HEK293 (cell line): ENCODE measurements around the gene C10orf67.

Experiments
- CTCF ChIA-PET: fragments of 350-600 bp; formaldehyde crosslinking; extraction: SDS; loops from one replicate; lab custom pipeline; 2021; ENCODE audit warnings: antibody characterized with exemption; lab: Yijun Ruan, JAX
- POLR2A ChIA-PET: fragments of 300-600 bp; formaldehyde crosslinking; extraction: SDS; loops from one replicate; lab custom pipeline; 2020; ENCODE audit warnings: antibody characterized with exemption, inconsistent platforms; lab: Yijun Ruan, JAX
- H3K27ac ChIP-seq: fragments of 200-500 bp; sonication (Bioruptor generic); 2 replicates; pipeline ENCODE4 v1.5.1; 2014; ENCODE audit warnings: low read depth, low read length, control low read depth, inconsistent platforms; ENCODE audit errors: extremely low read depth
- H3K36me3 ChIP-seq, 2 experiments: fragments of 200-500 bp in 1 of 2; sonication (Bioruptor generic) in 1 of 2; 1 replicate in 1 of 2; 2 replicates in 1 of 2; pipeline ENCODE4 v1.5.1; 2014 to 2017; ENCODE audit warnings: inconsistent platforms in 2 of 2, low read length in 2 of 2; ENCODE audit not compliant: control insufficient read depth in 2 of 2, insufficient read depth in 1 of 2
- H3K4me1 ChIP-seq: fragments of 200-500 bp; sonication (Bioruptor generic); 2 replicates; pipeline ENCODE4 v1.5.1; 2014; ENCODE audit warnings: mild to moderate bottlenecking, low read length, inconsistent platforms; ENCODE audit not compliant: control insufficient read depth, insufficient read depth
- H3K4me3 ChIP-seq: 2 replicates; pipeline ENCODE4 v1.5.1; 2011; ENCODE audit warnings: low read depth, mild to moderate bottlenecking, control low read depth, low read length, moderate library complexity
- H3K9me3 ChIP-seq: fragments of 200-500 bp; sonication (Bioruptor generic); 2 replicates; pipeline ENCODE4 v1.5.1; 2014; ENCODE audit warnings: low read depth, low read length, inconsistent platforms; ENCODE audit not compliant: control insufficient read depth, insufficient read depth
- ELK4 ChIP-seq: IDR thresholded peaks from 2 replicates; pipeline ENCODE4 v1.6.1; 2011; ENCODE audit warnings: mild to moderate bottlenecking, low read depth, low read length, borderline replicate concordance
- GLI2 ChIP-seq: fragments of 450-650 bp; formaldehyde crosslinking; IDR thresholded peaks from 2 replicates; pipeline ENCODE4; 2017; ENCODE audit warnings: missing biosample characterization, missing genetic modification characterization, low read depth, borderline replicate concordance
- GLI4 ChIP-seq: fragments of 450-650 bp; formaldehyde crosslinking; IDR thresholded peaks from 2 replicates; pipeline ENCODE4 v1.5.1; 2016; ENCODE audit warnings: missing biosample characterization, missing genetic modification characterization
- GLIS1 ChIP-seq: fragments of 450-650 bp; formaldehyde crosslinking; IDR thresholded peaks from 2 replicates; pipeline ENCODE4 v1.5.1; 2016; ENCODE audit warnings: missing biosample characterization, missing genetic modification characterization
- IKZF3 ChIP-seq: fragments of 450-650 bp; IDR thresholded peaks from 2 replicates; pipeline ENCODE4 v1.5.0; 2018; ENCODE audit warnings: missing biosample characterization, mild to moderate bottlenecking, missing genetic modification characterization, moderate library complexity
- PBX3 ChIP-seq: sonication (generic); formaldehyde crosslinking; IDR thresholded peaks from 2 replicates; pipeline ENCODE4 v1.8.1; 2022; ENCODE audit warnings: mild to moderate bottlenecking, moderate library complexity, missing genetic modification reagents
- REST ChIP-seq: fragments of 450-650 bp; formaldehyde crosslinking; IDR thresholded peaks from 2 replicates; pipeline ENCODE4 v1.5.1; 2016; ENCODE audit warnings: missing biosample characterization, missing genetic modification characterization
- TSHZ1 ChIP-seq: fragments of 450-650 bp; formaldehyde crosslinking; IDR thresholded peaks from 2 replicates; pipeline ENCODE4 v1.5.1; 2016; ENCODE audit warnings: missing biosample characterization, missing genetic modification characterization, borderline replicate concordance
- ZBTB11 ChIP-seq: fragments of 450-650 bp; formaldehyde crosslinking; conservative IDR thresholded peaks from 2 replicates; pipeline ENCODE4 v1.5.1; 2016; ENCODE audit warnings: low read depth, missing biosample characterization, missing genetic modification characterization
- ZBTB48 ChIP-seq: fragments of 450-650 bp; formaldehyde crosslinking; IDR thresholded peaks from 2 replicates; pipeline ENCODE4 v1.5.1; 2016; ENCODE audit warnings: missing biosample characterization, missing genetic modification characterization
- ZNF16 ChIP-seq: fragments of 450-650 bp; formaldehyde crosslinking; IDR thresholded peaks from 2 replicates; pipeline ENCODE4 v1.5.1; 2016; ENCODE audit warnings: low read depth, missing biosample characterization, missing genetic modification characterization
- ZNF239 ChIP-seq: fragments of 450-650 bp; formaldehyde crosslinking; IDR thresholded peaks from 2 replicates; pipeline ENCODE4 v1.5.1; 2016; ENCODE audit warnings: missing biosample characterization, missing genetic modification characterization
- ZNF350 ChIP-seq: fragments of 450-650 bp; formaldehyde crosslinking; IDR thresholded peaks from 2 replicates; pipeline ENCODE4 v1.5.0; 2017; ENCODE audit warnings: missing biosample characterization, mild to moderate bottlenecking, missing genetic modification characterization
- ZNF433 ChIP-seq: fragments of 450-650 bp; formaldehyde crosslinking; IDR thresholded peaks from 2 replicates; pipeline ENCODE4 v1.5.1; 2016; ENCODE audit warnings: missing biosample characterization, missing genetic modification characterization, low read depth
- ZNF555 ChIP-seq: fragments of 450-650 bp; formaldehyde crosslinking; conservative IDR thresholded peaks from 2 replicates; pipeline ENCODE4 v1.5.1; 2017; ENCODE audit warnings: missing biosample characterization, mild to moderate bottlenecking, missing genetic modification characterization, inconsistent platforms
- ZNF629 ChIP-seq: fragments of 450-650 bp; formaldehyde crosslinking; IDR thresholded peaks from 2 replicates; pipeline ENCODE4 v1.5.1; 2017; ENCODE audit warnings: missing biosample characterization, missing genetic modification characterization
- ZNF658 ChIP-seq: fragments of 450-650 bp; formaldehyde crosslinking; IDR thresholded peaks from 2 replicates; pipeline ENCODE4; 2016; ENCODE audit warnings: missing biosample characterization, missing genetic modification characterization

C10orf67 gene

GRCh38 chr10:23238015-23238414 is 106.6 kb downstream of the C10orf67 start:
- Histone ChIP-seq H3K4me3 (no peak overlapping the region), H3K4me1 (no peaks in the 10 kb centered on the region), H3K36me3 (no peaks in the 10 kb centered on the region), H3K9me3 (no peaks in the 10 kb centered on the region), H3K27ac (no peak overlapping the region)
- TF ChIP-seq IKZF3 (tag by site-specific recombination) (no peak), ZBTB48 (tag by site-specific recombination) (no peak), ZNF239 (tag by site-specific recombination) (no peak)
- CTCF ChIA-PET: no interaction called here
- POLR2A ChIA-PET: no interaction called here

GRCh38 chr10:23230582-23230981 is 114.0 kb downstream of the C10orf67 start:
- no peaks in the 10 kb centered on the region for H3K9me3 ChIP-seq
- no peaks in the 10 kb centered on the region for H3K36me3 ChIP-seq
- TF ChIP-seq ELK4 (no peak), ZNF16 (tag by site-specific recombination) (no peak), ZNF433 (tag by site-specific recombination) (no peak), REST (no peak), ZNF555 (tag by site-specific recombination) (no peak), GLI4 (tag by site-specific recombination) (no peak)
- H3K4me3 ChIP-seq: no peak overlapping the region
- ChIA-PET CTCF (no interaction called here), POLR2A (no interaction called here)
- no peaks in the 10 kb centered on the region for H3K4me1 ChIP-seq
- no peak overlapping the region for H3K27ac ChIP-seq

- no peaks in the 10 kb centered on the region for H3K9me3 ChIP-seq
- ChIA-PET POLR2A (no interaction called here), CTCF (interaction anchor here (0.6 to 0.7 kb wide), 3 partner anchors 74 to 493 kb away, joined by 3 to 5 read pairs (median 5); no protein-coding TSS in a partner anchor)
- TF ChIP-seq TSHZ1 (tag by site-specific recombination): no peak
- no peak for TF ChIP-seq ZBTB11 (tag by site-specific recombination)
- no peak for TF ChIP-seq PBX3 (CRISPR knock-in tag)
- TF ChIP-seq GLI2: no peak
- TF ChIP-seq ZNF350 (tag by site-specific recombination): no peak
- TF ChIP-seq ZNF629 (tag by site-specific recombination): no peak
- no peak for TF ChIP-seq ZNF658 (tag by site-specific recombination)
- TF ChIP-seq GLIS1 (tag by site-specific recombination): no peak
Measured at GRCh38 chr10:23217471-23217870, 127.1 kb downstream of the C10orf67 start.

More at GRCh38 chr10:23217471-23217870, 127.1 kb downstream of the C10orf67 start:
- no peak overlapping the region for H3K4me3 ChIP-seq
- no peaks in the 10 kb centered on the region for H3K4me1 ChIP-seq
- H3K36me3 ChIP-seq: no peaks in the 10 kb centered on the region
- H3K27ac ChIP-seq: no peak overlapping the region
